Brain microvascular endothelial cell (primary cell): ENCODE measurements around the gene PACRG.
A peak's percentile ranks its signal among the peaks of the same experiment; 100 is the strongest.

Experiments used
- DNase-seq: peaks from one replicate; pipeline ENCODE4 v3.0.0-alpha.2; 2020
- H3K27ac ChIP-seq: fragments of 250-450 bp; sonication (Bioruptor Pico); 2 replicates; pipeline ENCODE4 v1.5.1; 2020; ENCODE audit warnings: mild to moderate bottlenecking, moderate library complexity
- H3K27me3 ChIP-seq: fragments of 250-450 bp; sonication (Bioruptor Pico); replicated peaks from 2 replicates; pipeline ENCODE4 v1.5.1; 2020; ENCODE audit warnings: mild to moderate bottlenecking
- H3K36me3 ChIP-seq: fragments of 250-450 bp; sonication (Bioruptor Pico); replicated peaks from 2 replicates; pipeline ENCODE4 v1.5.1; 2020; ENCODE audit warnings: mild to moderate bottlenecking
- H3K4me3 ChIP-seq: 2 replicates; pipeline ENCODE4 v1.5.1; 2011; ENCODE audit warnings: low read depth, mild to moderate bottlenecking, control low read depth, low read length, moderate library complexity
- CTCF ChIP-seq: IDR thresholded peaks from 2 replicates; pipeline ENCODE4 v1.5.1; 2011; ENCODE audit warnings: low read depth, mild to moderate bottlenecking, moderate library complexity, low read length, control low read depth, inconsistent platforms; ENCODE audit errors: missing control alignments
- in situ Hi-C: cut with HindIII; loops from 2 replicates; pipeline ENCODE4 v1.10.0; 2017; ENCODE audit warnings: low sequenced_read_pairs, low pct_ligation_motif_present

Gene PACRG

GRCh38 chr6:162921510-162922040 lies 193.8 kb downstream of the PACRG start:
- Histone ChIP-seq H3K27ac (no peak overlapping the region), H3K36me3 (no peaks in the 10 kb centered on the region), H3K27me3 (no peaks in the 10 kb centered on the region), H3K4me3 (no peak overlapping the region)
- TF ChIP-seq CTCF: no peak
- DNase-seq: no peak
- in situ Hi-C loops: no loop called here

GRCh38 chr6:162922563-162923166 lies 194.9 kb downstream of the PACRG start:
- Histone ChIP-seq H3K27ac (no peak overlapping the region), H3K27me3 (no peaks in the 10 kb centered on the region), H3K36me3 (no peaks in the 10 kb centered on the region), H3K4me3 (no peak overlapping the region)
- in situ Hi-C loops: no loop called here
- DNase-seq: no peak
- TF ChIP-seq CTCF: no peak

GRCh38 chr6:162934844-162935243 lies 207.1 kb downstream of the PACRG start:
- no peak for TF ChIP-seq CTCF
- DNase-seq: no peak
- no peak overlapping the region for H3K4me3 ChIP-seq
- no peaks in the 10 kb centered on the region for H3K36me3 ChIP-seq
- in situ Hi-C loops: no loop called here
- no peak overlapping the region for H3K27ac ChIP-seq
- no peaks in the 10 kb centered on the region for H3K27me3 ChIP-seq

- in situ Hi-C loops: no loop called here
- no peak for DNase-seq
- H3K27ac ChIP-seq: no peak overlapping the region
- TF ChIP-seq CTCF: no peak
- H3K27me3 ChIP-seq: no peaks in the 10 kb centered on the region
- H3K36me3 ChIP-seq: no peaks in the 10 kb centered on the region
- H3K4me3 ChIP-seq: no peak overlapping the region
Observed at GRCh38 chr6:162940426-162940825, 212.7 kb downstream of the PACRG start.

GRCh38 chr6:162941128-162941527 lies 213.4 kb downstream of the PACRG start:
- in situ Hi-C loops: no loop called here
- TF ChIP-seq CTCF: no peak
- Histone ChIP-seq H3K36me3 (no peaks in the 10 kb centered on the region), H3K4me3 (no peak overlapping the region), H3K27ac (no peak overlapping the region), H3K27me3 (no peaks in the 10 kb centered on the region)
- DNase-seq: no peak

- Histone ChIP-seq H3K36me3 (no peaks in the 10 kb centered on the region), H3K27me3 (no peaks in the 10 kb centered on the region), H3K27ac (peak overlapping the region; percentile 41), H3K4me3 (no peak overlapping the region)
- TF ChIP-seq CTCF: no peak
- DNase-seq: peak; percentile 92
- in situ Hi-C loops: no loop called here
Observed at GRCh38 chr6:162942866-162943265, 215.1 kb downstream of the PACRG start.
